Natural killer cell (primary cell): ENCODE measurements around the gene WNT2B. TPM values are rescaled to one million over a fixed set of nuclear protein-coding genes. Genes with fewer than 3 reads are reported as not detected.

Experiments used
- ATAC-seq, 3 donors: fragments of 150-1000 bp in 2 of 3; fragments of 200-7000 bp in 1 of 3; cut with Tn5 transposase; 1 replicate in 1 of 3; 2 replicates in 2 of 3; pipeline ENCODE4 v1.10.0; 2021; ENCODE audit warnings: mild to moderate bottlenecking in 2 of 3, moderate library complexity in 2 of 3
- DNase-seq, 2 donors: peaks; one replicate each; pipeline versions ENCODE4 v3.0.0 to v3.0.0-alpha.2; 2013 to 2021; ENCODE audit warnings: mixed read lengths in 1 of 2
- H3K27ac ChIP-seq: one replicate; pipeline ENCODE4 v1.5.1; 2013; ENCODE audit warnings: mild to moderate bottlenecking, low read length
- H3K27me3 ChIP-seq: one replicate; pipeline ENCODE4 v1.6.1; 2013; ENCODE audit warnings: low read length; ENCODE audit not compliant: control insufficient read depth, insufficient read depth
- H3K36me3 ChIP-seq: one replicate; pipeline ENCODE4 v1.6.1; 2013; ENCODE audit warnings: low read length; ENCODE audit not compliant: control insufficient read depth, insufficient read depth
- H3K4me1 ChIP-seq: one replicate; pipeline ENCODE4 v1.6.1; 2013; ENCODE audit warnings: low read length; ENCODE audit not compliant: control insufficient read depth, insufficient read depth
- H3K4me3 ChIP-seq: one replicate; pipeline ENCODE4 v1.5.1; 2013; ENCODE audit warnings: low read length
- H3K9me3 ChIP-seq: one replicate; pipeline ENCODE4 v1.6.1; 2013; ENCODE audit warnings: low read length; ENCODE audit not compliant: control insufficient read depth, insufficient read depth
- H3K27ac Mint-ChIP-seq, 2 donors: one replicate each; pipeline ENCODE4 v1.8.0; 2022; ENCODE audit warnings: mild to moderate bottlenecking in 2 of 2, mixed read lengths in 2 of 2, moderate library complexity in 1 of 2
- H3K27me3 Mint-ChIP-seq, 2 donors: one replicate each; pipeline ENCODE4 v1.8.0; 2022; ENCODE audit warnings: low read depth in 2 of 2, mixed read lengths in 2 of 2
- H3K36me3 Mint-ChIP-seq: one replicate; pipeline ENCODE4 v1.8.0; 2022; ENCODE audit warnings: mixed read lengths
- H3K4me1 Mint-ChIP-seq, 2 donors: one replicate each; pipeline ENCODE4 v1.8.0; 2022; ENCODE audit warnings: mixed read lengths in 2 of 2
- H3K4me3 Mint-ChIP-seq: one replicate; pipeline ENCODE4 v1.8.0; 2022; ENCODE audit warnings: mild to moderate bottlenecking, moderate library complexity, mixed read lengths
- H3K9me3 Mint-ChIP-seq, 2 donors: one replicate each; pipeline ENCODE4 v1.8.0; 2022; ENCODE audit warnings: mixed read lengths in 2 of 2
- CTCF ChIP-seq: fragments of 200-600 bp; IDR thresholded peaks from one replicate; pipeline ENCODE4 v1.8.0; 2022; ENCODE audit warnings: antibody characterized with exemption
- WGBS: methylation state at CpG from one replicate; pipeline ENCODE4 v1.1.7; 2013; ENCODE audit warnings: missing lambda C conversion rate; ENCODE audit not compliant: insufficient coverage; 5-methylcytosine and 5-hydroxymethylcytosine counted together
- intact Hi-C: fragments of 100-400 bp; cut with micrococcal nuclease; formaldehyde crosslinking; loops from one replicate; pipeline ENCODE4 v1.14.2; 2022
- total RNA-seq, 4 donors: library from RNA; stranded (reverse); fragments of 120-200 nt in 1 of 4; gene quantifications; one replicate each; pipeline versions ENCODE4 v1.2.3 to v1.2.4, GENCODE V29; 2013 to 2022

WNT2B gene
- total RNA-seq, 3 donors from 2014 or later (not counting 1 experiment from before 2014, with no cell fraction given): 0.16 to 0.20 (median 0.18) TPM

- no peak overlapping the region for H3K4me3 ChIP-seq
- Mint-ChIP-seq H3K27me3 (no peaks in the 10 kb centered on the region), H3K9me3 (no peaks in the 10 kb centered on the region), H3K4me3 (no peak overlapping the region), H3K27ac (no peak overlapping the region), H3K4me1 (no peaks in the 10 kb centered on the region), H3K36me3 (no peaks in the 10 kb centered on the region)
- H3K4me1 ChIP-seq: no peaks in the 10 kb centered on the region
- DNase-seq: no peak
- no peak for ATAC-seq
- TF ChIP-seq CTCF: no peak
- H3K27ac ChIP-seq: no peak overlapping the region
- 78% methylated on average over 1 of the region's 3 CpGs for WGBS
- H3K36me3 ChIP-seq: peaks cover 2% of the 10 kb centered on the region
- intact Hi-C loops: no loop called here
- no peaks in the 10 kb centered on the region for H3K27me3 ChIP-seq
- no peaks in the 10 kb centered on the region for H3K9me3 ChIP-seq
Observed at GRCh38 chr1:112544751-112545150, 36.0 kb downstream of the WNT2B start.

- no peaks in the 10 kb centered on the region for H3K27me3 ChIP-seq
- H3K4me3 ChIP-seq: no peak overlapping the region
- H3K27ac ChIP-seq: no peak overlapping the region
- no peak for ATAC-seq
- H3K36me3 ChIP-seq: no peaks in the 10 kb centered on the region
- WGBS: 100% methylated on average over 2 of the region's 2 CpGs
- H3K4me1 ChIP-seq: no peaks in the 10 kb centered on the region
- no peak for DNase-seq
- no peaks in the 10 kb centered on the region for H3K9me3 ChIP-seq
- no peaks in the 10 kb centered on the region for H3K27me3 Mint-ChIP-seq
- no peaks in the 10 kb centered on the region for H3K9me3 Mint-ChIP-seq
- no peak overlapping the region for H3K4me3 Mint-ChIP-seq
- no peaks in the 10 kb centered on the region for H3K36me3 Mint-ChIP-seq
- TF ChIP-seq CTCF: no peak
- no peaks in the 10 kb centered on the region for H3K4me1 Mint-ChIP-seq
- H3K27ac Mint-ChIP-seq: no peak overlapping the region
- intact Hi-C loops: no loop called here
Observed at GRCh38 chr1:112546076-112546475, 37.3 kb downstream of the WNT2B start.

- TF ChIP-seq CTCF: no peak
- Histone ChIP-seq H3K36me3 (no peaks in the 10 kb centered on the region), H3K4me3 (no peak overlapping the region), H3K27me3 (no peaks in the 10 kb centered on the region), H3K4me1 (no peaks in the 10 kb centered on the region), H3K9me3 (no peaks in the 10 kb centered on the region), H3K27ac (no peak overlapping the region)
- 83% methylated on average over 1 of the region's 3 CpGs for WGBS
- Mint-ChIP-seq H3K9me3 (no peaks in the 10 kb centered on the region), H3K27ac (no peak overlapping the region), H3K36me3 (no peaks in the 10 kb centered on the region), H3K4me1 (no peaks in the 10 kb centered on the region), H3K27me3 (no peaks in the 10 kb centered on the region), H3K4me3 (no peak overlapping the region)
- no peak for DNase-seq
- no peak for ATAC-seq
- intact Hi-C loops: no loop called here
Observed at GRCh38 chr1:112548547-112548946, 39.8 kb downstream of the WNT2B start.

GRCh38 chr1:112549590-112549989 is 40.8 kb downstream of the WNT2B start:
- H3K9me3 ChIP-seq: no peaks in the 10 kb centered on the region
- no peaks in the 10 kb centered on the region for H3K4me1 Mint-ChIP-seq
- ATAC-seq: no peak
- no peak overlapping the region for H3K4me3 Mint-ChIP-seq
- H3K36me3 ChIP-seq: no peaks in the 10 kb centered on the region
- no peak for DNase-seq
- WGBS: no CpG with 5 or more reads among the region's 2 CpGs
- H3K9me3 Mint-ChIP-seq: no peaks in the 10 kb centered on the region
- no peaks in the 10 kb centered on the region for H3K27me3 ChIP-seq
- no peak overlapping the region for H3K27ac Mint-ChIP-seq
- H3K27ac ChIP-seq: no peak overlapping the region
- no peaks in the 10 kb centered on the region for H3K4me1 ChIP-seq
- H3K4me3 ChIP-seq: no peak overlapping the region
- no peaks in the 10 kb centered on the region for H3K36me3 Mint-ChIP-seq
- no peak for TF ChIP-seq CTCF
- intact Hi-C loops: no loop called here
- no peaks in the 10 kb centered on the region for H3K27me3 Mint-ChIP-seq
